Measurements from ENCODE around the gene UCN2.

The UCN2 gene

GRCh38 chr3:48591436-48591835, 27.9 kb upstream of the UCN2 start:
- no peak for DNase-seq (ENCODE audit: low spot score)

GRCh38 chr3:48588230-48588629, 24.6 kb upstream of the UCN2 start:
- no peak for DNase-seq (ENCODE audit: low spot score)

- no peak for DNase-seq (ENCODE audit: low spot score)
These were observed 24.1 kb upstream of the UCN2 start for GRCh38 chr3:48587686-48588085.

- DNase-seq (ENCODE audit: low spot score), result no peak
These were observed 21.8 kb upstream of the UCN2 start for GRCh38 chr3:48585411-48585810.

- DNase-seq (ENCODE audit: low spot score), result no peak
These were observed 21.3 kb upstream of the UCN2 start for GRCh38 chr3:48584836-48585235.

GRCh38 chr3:48581621-48582481, 18.3 kb upstream of the UCN2 start:
- DNase-seq (ENCODE audit: low spot score), result no peak

- DNase-seq (ENCODE audit: low spot score), result no peak
These were observed 13.1 kb upstream of the UCN2 start for GRCh38 chr3:48576647-48577046.

GRCh38 chr3:48575366-48575765, 11.8 kb upstream of the UCN2 start:
- no peak for DNase-seq (ENCODE audit: low spot score)

GRCh38 chr3:48573973-48574585, 10.5 kb upstream of the UCN2 start:
- no peak for DNase-seq (ENCODE audit: low spot score)

GRCh38 chr3:48572517-48572916, 8.9 kb upstream of the UCN2 start:
- DNase-seq (ENCODE audit: low spot score), result no peak

DNA sequence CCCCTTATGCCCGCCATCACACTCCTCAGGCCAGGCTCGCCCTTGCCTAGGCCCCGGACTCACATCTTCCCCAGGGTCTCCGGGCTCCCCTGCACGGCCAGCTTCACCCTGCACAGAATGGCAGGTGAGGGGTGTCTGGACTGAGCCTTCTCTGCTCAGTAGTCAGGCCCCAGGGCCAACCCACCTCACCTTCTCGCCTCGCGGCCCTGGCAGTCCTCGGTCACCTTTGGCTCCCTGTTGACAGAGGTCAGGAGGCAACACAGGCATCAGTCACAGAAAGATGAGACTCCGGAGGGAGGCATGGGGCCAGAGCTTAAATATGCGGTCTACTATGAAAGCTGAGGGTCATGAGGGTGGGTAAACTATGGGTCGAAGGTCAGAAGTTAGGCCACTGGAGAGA, 8.4 kb upstream of the UCN2 start:
- no peak for DNase-seq (ENCODE audit: low spot score)

DNA sequence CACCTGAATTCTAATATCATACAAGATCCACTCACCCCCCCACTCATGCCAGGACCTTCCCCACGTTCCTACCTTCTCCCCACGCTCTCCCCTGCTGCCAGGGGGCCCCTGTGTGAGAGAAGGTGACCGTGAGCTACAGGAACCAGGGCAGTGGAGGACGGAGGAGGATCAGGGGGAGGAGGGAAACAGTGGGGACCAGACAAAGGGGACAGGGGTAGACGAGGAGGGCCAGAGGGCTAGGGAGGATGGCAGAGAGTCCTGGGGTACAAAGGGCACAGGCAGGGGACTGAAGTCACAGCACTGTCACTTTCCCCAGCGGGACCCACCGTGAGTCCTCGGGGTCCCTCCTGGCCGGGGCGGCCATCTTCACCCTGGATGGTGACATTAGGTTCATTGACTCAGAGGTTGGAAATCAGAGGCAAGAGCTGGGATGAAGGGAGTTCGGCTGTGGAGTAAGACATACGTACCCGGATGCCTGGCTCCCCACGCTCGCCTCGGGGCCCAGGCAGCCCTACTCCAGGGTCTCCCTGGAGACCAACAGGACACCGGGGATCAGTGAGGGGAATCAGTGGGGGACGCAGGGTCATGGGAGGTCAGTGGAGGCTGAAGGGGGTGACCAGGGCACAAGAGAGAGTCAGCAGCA, 6.3 kb upstream of the UCN2 start:
- no peak for DNase-seq (ENCODE audit: low spot score)

DNA sequence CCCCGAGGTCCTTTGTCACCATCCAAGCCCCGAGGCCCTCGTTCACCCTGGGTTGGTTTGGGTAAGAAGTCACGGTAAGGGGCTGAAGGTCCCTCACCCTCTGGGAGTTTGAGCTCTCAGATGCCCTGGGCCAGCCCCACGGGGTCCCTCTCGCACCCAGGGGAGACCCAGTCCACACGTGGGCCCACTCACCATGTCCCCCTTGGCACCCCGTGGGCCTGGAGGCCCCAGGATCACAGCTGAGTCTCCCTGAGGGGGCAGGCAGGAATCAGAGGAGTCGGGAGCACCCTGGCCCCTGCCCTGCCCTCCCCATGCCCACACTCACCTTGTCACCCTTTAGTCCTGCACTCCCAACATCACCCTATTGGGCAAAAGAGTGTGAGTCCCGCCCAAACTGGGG, 5.8 kb upstream of the UCN2 start:
- DNase-seq (ENCODE audit: low spot score), result no peak

GRCh38 chr3:48568476-48568875, 4.9 kb upstream of the UCN2 start:
- DNase-seq (ENCODE audit: low spot score), result no peak

DNA sequence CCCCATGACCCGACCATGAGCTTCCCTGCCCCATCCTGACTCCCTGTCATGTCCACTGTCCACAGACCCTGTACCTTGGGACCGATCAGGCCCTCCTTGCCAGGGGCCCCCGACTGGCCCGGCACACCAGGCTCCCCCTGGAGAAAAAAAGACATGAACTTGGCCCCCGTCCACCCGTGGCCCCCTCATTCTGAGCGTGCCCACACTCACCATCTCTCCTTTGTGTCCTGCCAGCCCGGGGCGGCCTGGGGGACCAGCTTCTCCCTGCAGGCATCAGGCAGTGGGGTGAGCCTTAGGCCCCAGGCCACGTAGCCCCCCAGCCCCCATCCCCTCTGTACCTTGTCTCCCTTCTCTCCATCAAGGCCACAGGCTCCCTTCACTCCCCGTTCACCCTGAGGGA, 3.9 kb upstream of the UCN2 start:
- DNase-seq (ENCODE audit: low spot score), result no peak

DNA sequence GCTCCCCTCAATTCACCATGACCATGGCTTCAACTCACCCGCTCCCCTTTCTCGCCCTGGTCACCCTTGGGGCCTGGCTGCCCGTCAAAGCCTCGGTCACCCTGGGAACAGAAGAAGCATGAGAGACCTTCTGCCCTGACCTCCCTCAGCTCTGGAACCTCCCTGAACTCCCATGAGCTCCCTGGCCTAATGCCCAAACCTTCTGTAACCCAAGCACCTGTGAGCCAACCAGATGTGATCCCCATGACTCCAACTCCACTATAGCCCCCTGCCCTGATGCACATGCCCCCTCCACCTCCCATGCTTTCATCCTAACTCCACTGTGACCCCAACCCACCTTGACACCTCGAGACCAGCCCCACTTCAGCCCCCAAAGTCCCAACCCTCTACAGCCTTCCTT, 3.5 kb upstream of the UCN2 start:
- no peak for DNase-seq (ENCODE audit: low spot score)

- DNase-seq (ENCODE audit: low spot score), result no peak
These were observed 2.8 kb upstream of the UCN2 start for GRCh38 chr3:48566401-48566760.

DNA sequence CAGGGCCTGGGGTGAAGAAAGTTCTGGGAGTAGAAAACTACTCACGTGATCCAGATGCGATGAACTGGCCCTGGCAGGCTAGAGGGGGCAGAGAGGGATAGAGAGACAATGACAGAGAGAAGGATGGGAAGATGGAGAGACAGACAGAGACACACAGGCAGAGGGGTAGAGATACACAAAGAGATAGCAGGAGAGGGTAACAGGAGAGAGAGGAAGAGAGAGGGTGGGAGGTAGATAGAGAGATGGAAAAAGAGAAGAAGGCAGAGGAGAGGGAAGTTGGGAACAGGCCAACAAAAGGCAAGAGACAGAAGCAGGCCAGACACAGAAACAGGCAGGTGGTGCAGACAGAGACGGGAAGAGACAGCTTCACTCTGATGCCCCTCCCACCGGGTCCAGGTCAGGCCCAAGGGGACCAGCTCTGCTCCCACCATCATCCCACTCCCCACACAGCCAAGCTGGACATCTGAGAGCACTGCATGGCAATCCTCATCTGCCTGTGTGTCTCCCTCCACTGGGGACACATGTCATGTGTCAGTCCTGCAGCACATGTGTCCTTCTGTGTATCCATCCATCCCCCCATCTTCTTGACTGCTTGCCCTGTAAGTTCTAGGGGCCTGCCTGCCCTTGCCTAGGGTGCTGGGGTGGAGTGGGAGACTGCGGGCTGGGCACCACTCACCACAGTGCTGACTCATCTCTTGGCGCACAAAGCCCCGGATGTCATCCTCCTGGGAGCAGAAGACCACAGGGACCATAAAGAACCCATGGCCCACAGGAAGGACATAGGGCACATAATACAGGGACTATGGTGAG, 2.2 kb upstream of the UCN2 start:
- peak; percentile 24 for DNase-seq (ENCODE audit: low spot score)

- no peak for DNase-seq (ENCODE audit: low spot score)
These were observed 1.6 kb upstream of the UCN2 start for GRCh38 chr3:48565186-48565585.

DNA sequence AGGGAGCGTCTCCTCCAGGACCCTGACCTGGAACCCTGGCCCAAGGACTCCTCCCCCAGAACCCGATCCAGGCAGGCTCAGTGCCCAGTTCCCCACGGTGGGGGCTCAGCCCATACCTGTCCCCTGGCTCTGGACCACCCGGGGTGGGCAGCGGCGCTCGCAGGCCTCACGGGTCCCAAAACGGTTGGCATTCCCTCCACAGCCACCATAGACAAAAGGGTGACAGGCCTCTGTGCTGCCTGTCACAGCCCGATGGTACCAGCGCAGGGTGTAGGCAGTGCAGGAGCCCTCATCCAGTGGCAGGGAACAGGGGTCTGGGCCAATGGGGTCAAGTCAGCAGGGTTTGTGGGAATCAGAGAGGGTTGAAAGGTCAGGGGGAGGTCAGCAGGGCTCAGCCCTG, 1.1 kb upstream of the UCN2 start:
- no peak for DNase-seq (ENCODE audit: low spot score)

DNA sequence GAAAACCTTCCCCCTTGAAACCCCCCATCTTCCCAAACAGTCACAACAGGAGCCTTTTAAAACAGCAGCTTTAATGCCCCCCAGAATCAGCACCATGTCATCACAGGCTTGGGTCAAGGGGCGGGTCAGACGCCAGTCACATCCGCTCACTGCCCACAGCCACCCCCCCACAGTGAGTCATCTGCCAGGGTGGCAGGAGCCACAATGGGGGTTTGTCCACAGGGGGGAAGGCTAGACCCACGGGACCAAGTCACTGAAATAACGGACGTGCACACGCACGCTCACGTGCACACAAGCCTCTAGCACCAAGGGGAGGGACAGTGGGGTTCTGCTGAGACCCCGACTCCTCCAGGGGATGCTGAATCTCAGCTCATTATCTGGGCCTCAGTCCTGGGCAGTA, 441 bp upstream of the UCN2 start:
- DNase-seq (ENCODE audit: low spot score), result no peak

DNA sequence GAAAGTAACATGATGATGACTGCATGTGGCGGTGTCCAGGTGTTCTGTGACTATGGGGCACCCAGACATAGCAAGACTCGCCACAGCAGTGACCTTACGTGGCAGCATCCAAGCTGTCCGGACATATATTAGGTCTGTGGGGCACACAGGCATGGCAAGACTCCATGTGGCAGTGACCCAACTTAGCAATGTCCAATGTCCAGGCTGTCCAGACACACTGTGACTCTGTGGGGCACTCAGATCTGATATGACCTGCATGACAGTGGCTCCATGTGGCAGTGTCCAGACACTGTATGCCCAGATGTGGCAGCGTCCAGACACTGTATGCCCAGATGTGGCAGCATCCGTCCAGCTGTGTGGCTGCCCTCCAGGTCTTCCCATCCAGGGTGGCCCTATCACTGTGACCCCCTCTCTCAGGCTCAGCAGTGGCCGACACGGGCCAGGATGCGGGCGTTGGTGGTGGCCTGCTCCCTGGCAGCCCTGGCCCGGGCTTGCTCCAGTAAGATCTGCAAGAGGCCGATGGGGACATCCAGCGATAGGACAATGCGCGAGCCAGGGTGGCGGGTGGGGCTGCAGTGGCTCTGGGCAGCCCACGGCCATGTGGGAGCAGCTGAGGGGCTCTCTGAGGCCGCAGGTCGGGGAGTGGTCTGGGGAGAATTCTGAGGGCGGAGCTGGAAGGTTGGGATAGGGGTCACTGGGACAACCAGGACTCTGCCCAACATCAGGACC, 1.1 kb downstream of the UCN2 start:
- no peak for DNase-seq (ENCODE audit: low spot score)
